CD4-positive, alpha-beta T cell (primary cell): ENCODE measurements around the gene CACNB2. TPM values are rescaled to one million over a fixed set of nuclear protein-coding genes. Genes with fewer than 3 reads are reported as not detected.

Experiments
- ATAC-seq: fragments of 200-7000 bp; cut with Tn5 transposase; one replicate; pipeline ENCODE4 v1.10.0; 2022; ENCODE audit warnings: mild to moderate bottlenecking; ENCODE audit not compliant: poor library complexity
- CTCF ChIA-PET: fragments of 350-600 bp; sonication (Branson Sonifier 250); formaldehyde crosslinking; loops from one replicate; lab custom pipeline; 2021; ENCODE audit warnings: antibody characterized with exemption, inconsistent platforms; lab: Charles Lee
- POLR2A ChIA-PET: fragments of 350-600 bp; sonication (Branson Sonifier 250); formaldehyde crosslinking; loops from one replicate; lab custom pipeline; 2021; ENCODE audit warnings: antibody characterized with exemption, inconsistent platforms; lab: Charles Lee
- DNase-seq, 14 experiments: peaks; one replicate each; pipeline ENCODE4 v3.0.0-alpha.2; 2013 to 2020; ENCODE audit warnings: mixed read lengths in 2 of 14
- H3K27ac ChIP-seq, 2 donors: one replicate each; pipeline versions ENCODE4 v1.5.1 to v1.7.0; 2013; ENCODE audit warnings: low read length in 2 of 2, low read depth in 1 of 2, mild to moderate bottlenecking in 1 of 2
- H3K27me3 ChIP-seq, 2 experiments: 1 replicate in 1 of 2; 2 replicates in 1 of 2; pipeline versions ENCODE4 v1.6.1 to v1.7.0; 2013; ENCODE audit warnings: low read length in 2 of 2, control low read depth in 1 of 2, mild to moderate bottlenecking in 1 of 2, moderate library complexity in 1 of 2; ENCODE audit not compliant: insufficient read depth in 2 of 2, control insufficient read depth in 1 of 2
- H3K36me3 ChIP-seq: one replicate; pipeline ENCODE4 v1.6.1; 2013; ENCODE audit warnings: low read length, control low read depth; ENCODE audit not compliant: insufficient read depth
- H3K4me1 ChIP-seq: one replicate; pipeline ENCODE4 v1.6.1; 2013; ENCODE audit warnings: low read length, control low read depth; ENCODE audit not compliant: insufficient read depth
- H3K4me3 ChIP-seq: one replicate; pipeline ENCODE4 v1.5.1; 2013; ENCODE audit warnings: mild to moderate bottlenecking, low read length, moderate library complexity
- H3K9me3 ChIP-seq, 2 experiments: 1 replicate in 1 of 2; 2 replicates in 1 of 2; pipeline versions ENCODE4 v1.6.1 to v1.7.0; 2013; ENCODE audit warnings: low read length in 2 of 2, mild to moderate bottlenecking in 2 of 2, control low read depth in 1 of 2, moderate library complexity in 1 of 2; ENCODE audit not compliant: control insufficient read depth in 1 of 2, insufficient read depth in 1 of 2
- H3K27ac Mint-ChIP-seq: one replicate; pipeline ENCODE4 v1.8.0; 2020; ENCODE audit warnings: mixed read lengths
- H3K27me3 Mint-ChIP-seq: one replicate; pipeline ENCODE4 v1.8.0; 2021; ENCODE audit warnings: mixed read lengths
- H3K36me3 Mint-ChIP-seq: one replicate; pipeline ENCODE4 v1.8.0; 2021; ENCODE audit warnings: low read depth, mixed read lengths
- H3K4me1 Mint-ChIP-seq: one replicate; pipeline ENCODE4 v1.8.0; 2021; ENCODE audit warnings: low read depth, mixed read lengths
- H3K4me3 Mint-ChIP-seq: one replicate; pipeline ENCODE4 v1.8.0; 2020; ENCODE audit warnings: mild to moderate bottlenecking, mixed read lengths
- H3K9me3 Mint-ChIP-seq: one replicate; pipeline ENCODE4 v1.8.0; 2020; ENCODE audit warnings: mixed read lengths
- intact Hi-C, 2 experiments: fragments of 100-400 bp; cut with DNase I in 1 of 2; cut with micrococcal nuclease in 1 of 2; formaldehyde crosslinking; loops; one replicate each; pipeline versions ENCODE4 v1.15.1 to v1.9.0; 2023 to 2025; cut with DNase I, micrococcal nuclease
- total RNA-seq, 174 experiments: library from RNA in 2 of 174; stranded (reverse) in 2 of 174; gene quantifications; one replicate each; pipeline ENCODE4 v1.2.3 and lab custom pipeline; 2021 to 2026
- TF ChIP-seq, protein P1 (sequence below): fragments of 200-600 bp; IDR thresholded peaks from one replicate; pipeline ENCODE4 v1.8.0; 2022; ENCODE audit warnings: antibody characterized with exemption, mild to moderate bottlenecking

The CACNB2 gene
- total RNA-seq, 2 experiments from 2014 or later: 0.34 TPM; not detected in 1

DNA sequence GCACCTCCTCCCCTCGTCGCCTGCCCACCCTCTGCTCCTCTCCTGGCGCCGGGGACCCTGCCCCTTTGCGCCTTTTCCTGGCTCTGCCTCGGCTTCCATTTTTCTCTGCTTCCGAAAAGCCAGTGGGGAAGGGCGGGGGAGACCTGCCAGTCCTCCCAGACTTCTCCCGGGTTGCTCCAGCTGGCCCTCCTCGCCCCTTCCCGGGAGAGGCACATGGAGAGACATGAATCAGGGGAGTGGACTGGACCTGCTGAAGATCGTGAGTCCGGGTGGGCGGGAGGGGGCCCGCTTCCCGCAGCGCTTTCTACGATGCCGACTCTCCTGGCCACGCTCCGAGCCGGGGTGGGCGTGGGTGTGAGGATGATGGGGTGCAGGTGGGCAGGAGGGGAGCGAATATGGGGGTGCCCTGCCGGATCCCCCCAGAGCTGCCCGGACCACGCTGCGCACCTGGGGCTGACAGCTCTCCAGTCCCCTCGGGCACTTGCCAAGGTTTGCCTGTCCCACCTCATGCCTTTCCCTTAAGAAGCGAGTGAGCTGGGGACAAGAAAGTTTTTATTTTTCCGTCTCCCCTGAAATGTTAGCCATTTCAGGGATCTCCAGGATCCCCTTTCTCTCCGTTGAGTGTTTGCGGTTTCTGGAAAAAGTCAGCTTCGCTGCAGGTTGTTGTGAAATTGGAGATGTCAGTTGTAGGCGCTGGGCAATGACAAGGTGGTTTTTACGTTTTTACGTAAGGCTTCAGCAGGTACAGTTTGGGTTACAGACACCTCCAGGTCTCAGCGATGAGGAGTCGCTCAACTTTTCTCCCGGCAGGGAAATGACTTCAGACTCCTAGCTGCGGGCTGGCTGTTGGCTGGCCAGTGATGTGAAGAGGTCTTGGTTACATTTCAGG, 977 bp downstream of the CACNB2 start:
- CTCF ChIA-PET: no interaction called here
- DNase-seq: no peak
- intact Hi-C loops: no loop called here
- Mint-ChIP-seq H3K27ac (no peak overlapping the region), H3K4me1 (no peaks in the 10 kb centered on the region), H3K4me3 (no peak overlapping the region), H3K9me3 (no peaks in the 10 kb centered on the region), H3K27me3 (peaks cover 46% of the 10 kb centered on the region), H3K36me3 (no peaks in the 10 kb centered on the region)
- Histone ChIP-seq H3K27me3 (peaks cover 16 to 31% of the 10 kb centered on the region in 2 experiments), H3K36me3 (no peaks in the 10 kb centered on the region), H3K27ac (no peak overlapping the region), H3K9me3 (peaks cover 0 to 11% of the 10 kb centered on the region in 2 experiments), H3K4me1 (no peaks in the 10 kb centered on the region), H3K4me3 (no peak overlapping the region)
- TF ChIP-seq, protein P1, sequence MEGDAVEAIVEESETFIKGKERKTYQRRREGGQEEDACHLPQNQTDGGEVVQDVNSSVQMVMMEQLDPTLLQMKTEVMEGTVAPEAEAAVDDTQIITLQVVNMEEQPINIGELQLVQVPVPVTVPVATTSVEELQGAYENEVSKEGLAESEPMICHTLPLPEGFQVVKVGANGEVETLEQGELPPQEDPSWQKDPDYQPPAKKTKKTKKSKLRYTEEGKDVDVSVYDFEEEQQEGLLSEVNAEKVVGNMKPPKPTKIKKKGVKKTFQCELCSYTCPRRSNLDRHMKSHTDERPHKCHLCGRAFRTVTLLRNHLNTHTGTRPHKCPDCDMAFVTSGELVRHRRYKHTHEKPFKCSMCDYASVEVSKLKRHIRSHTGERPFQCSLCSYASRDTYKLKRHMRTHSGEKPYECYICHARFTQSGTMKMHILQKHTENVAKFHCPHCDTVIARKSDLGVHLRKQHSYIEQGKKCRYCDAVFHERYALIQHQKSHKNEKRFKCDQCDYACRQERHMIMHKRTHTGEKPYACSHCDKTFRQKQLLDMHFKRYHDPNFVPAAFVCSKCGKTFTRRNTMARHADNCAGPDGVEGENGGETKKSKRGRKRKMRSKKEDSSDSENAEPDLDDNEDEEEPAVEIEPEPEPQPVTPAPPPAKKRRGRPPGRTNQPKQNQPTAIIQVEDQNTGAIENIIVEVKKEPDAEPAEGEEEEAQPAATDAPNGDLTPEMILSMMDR: no peak
- POLR2A ChIA-PET: no interaction called here
- no peak for ATAC-seq

DNA sequence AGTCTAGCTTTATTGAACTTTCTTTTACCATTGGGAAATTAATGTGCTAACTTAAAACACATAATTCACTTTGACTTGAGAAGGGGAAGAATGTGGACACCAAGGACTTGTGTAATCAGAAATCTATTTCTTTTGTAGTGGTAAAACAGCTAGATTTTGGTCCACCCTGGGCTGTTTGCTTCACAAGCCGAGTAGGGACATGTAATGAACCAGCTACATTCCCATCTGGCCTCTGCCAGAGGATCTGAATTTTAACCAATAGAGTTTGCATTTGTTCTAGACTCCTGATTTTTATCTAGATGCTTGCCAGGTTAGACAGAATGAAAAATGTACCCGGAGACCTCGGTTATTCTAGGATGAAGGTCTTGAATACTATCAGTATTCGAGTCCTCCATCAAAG, 1.9 kb downstream of the CACNB2 start:
- Histone ChIP-seq H3K27ac (no peak overlapping the region), H3K4me3 (no peak overlapping the region), H3K9me3 (peaks cover 0 to 11% of the 10 kb centered on the region in 2 experiments), H3K4me1 (no peaks in the 10 kb centered on the region), H3K36me3 (no peaks in the 10 kb centered on the region), H3K27me3 (peaks cover 16 to 31% of the 10 kb centered on the region in 2 experiments)
- H3K36me3 Mint-ChIP-seq: no peaks in the 10 kb centered on the region
- DNase-seq: no peak
- no peaks in the 10 kb centered on the region for H3K4me1 Mint-ChIP-seq
- no peak for ATAC-seq
- TF ChIP-seq, protein P1: no peak
- POLR2A ChIA-PET: no interaction called here
- no peak overlapping the region for H3K27ac Mint-ChIP-seq
- H3K27me3 Mint-ChIP-seq: peaks cover 42% of the 10 kb centered on the region
- intact Hi-C loops: no loop called here
- CTCF ChIA-PET: no interaction called here
- H3K9me3 Mint-ChIP-seq: no peaks in the 10 kb centered on the region
- no peak overlapping the region for H3K4me3 Mint-ChIP-seq

DNA sequence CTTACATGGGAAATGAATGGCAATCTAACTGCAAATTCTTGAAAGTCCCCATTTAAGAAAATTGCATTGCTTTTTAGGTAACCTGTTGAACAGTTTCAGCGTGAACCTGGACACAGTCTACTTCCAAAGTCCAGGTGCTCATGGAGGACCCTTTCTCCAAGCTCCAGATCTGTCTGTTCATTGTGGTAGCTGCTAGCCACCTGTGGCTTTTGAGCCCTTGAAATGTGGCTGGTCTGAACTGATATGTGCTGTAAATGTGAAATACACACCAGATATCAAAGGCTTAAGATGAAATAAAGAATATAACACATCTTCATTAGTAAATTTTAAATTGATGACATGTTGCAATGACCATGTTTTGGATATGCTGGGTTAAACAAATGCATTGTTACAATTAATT, 4.2 kb downstream of the CACNB2 start:
- peaks cover 0 to 11% of the 10 kb centered on the region in 2 experiments for H3K9me3 ChIP-seq
- intact Hi-C loops: no loop called here
- peaks cover 12 to 23% of the 10 kb centered on the region in 2 experiments for H3K27me3 ChIP-seq
- Mint-ChIP-seq H3K36me3 (no peaks in the 10 kb centered on the region), H3K4me3 (no peak overlapping the region), H3K27ac (no peak overlapping the region), H3K4me1 (no peaks in the 10 kb centered on the region), H3K9me3 (no peaks in the 10 kb centered on the region), H3K27me3 (peaks cover 29% of the 10 kb centered on the region)
- H3K4me3 ChIP-seq: no peak overlapping the region
- H3K4me1 ChIP-seq: no peaks in the 10 kb centered on the region
- ATAC-seq (no peak), DNase-seq (no peak)
- H3K36me3 ChIP-seq: no peaks in the 10 kb centered on the region
- ChIA-PET POLR2A (no interaction called here), CTCF (no interaction called here)
- TF ChIP-seq, protein P1: no peak
- no peak overlapping the region for H3K27ac ChIP-seq
